Measurements from ENCODE around the gene TMEM218. TPM values are rescaled to one million over a fixed set of nuclear protein-coding genes. Genes with fewer than 3 reads are reported as not detected.

Gene TMEM218
- total RNA-seq, 4 donors from 2014 or later = 24.2 to 31.5 (median 26.1) TPM

DNA sequence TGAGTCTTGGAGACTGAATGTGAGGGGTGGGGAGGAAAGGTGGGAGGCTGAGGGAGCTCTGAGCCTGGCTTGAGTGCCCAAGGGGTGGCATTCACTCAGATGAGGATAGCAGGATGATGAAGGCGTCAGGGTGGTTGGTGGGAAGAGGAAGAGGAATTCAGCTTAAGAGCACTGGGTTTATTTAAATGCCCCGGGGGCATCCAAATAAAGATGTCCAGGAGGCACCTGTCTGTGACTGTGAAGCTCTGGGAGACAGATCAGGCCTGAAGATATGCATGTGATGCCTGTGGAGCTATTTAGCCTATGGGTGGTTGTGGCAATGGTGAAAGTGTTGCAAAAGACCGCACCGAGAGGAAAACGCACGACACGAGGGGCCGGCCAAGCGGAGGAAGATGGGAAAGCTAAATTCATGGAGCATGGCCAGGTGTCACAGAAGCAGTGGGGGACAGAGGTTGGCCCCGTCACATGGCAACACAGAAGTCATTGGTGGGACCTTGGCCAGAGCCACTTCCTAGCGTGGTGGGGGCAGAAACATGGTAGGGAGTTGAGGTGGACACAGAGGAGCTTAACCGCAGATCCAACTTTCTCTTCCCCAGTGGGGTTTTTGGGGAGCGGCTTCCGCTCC, 32.8 kb downstream of the TMEM218 start:
- no peak for DNase-seq
- no peak overlapping the region for H3K27ac ChIP-seq
- H3K4me1 ChIP-seq = no peaks in the 10 kb centered on the region
- intact Hi-C loops (cut with DNase I) = no loop called here
- TF ChIP-seq POLR2A (IDR thresholded peaks at IDR 0.05) = no peak
- TF ChIP-seq, protein P1, sequence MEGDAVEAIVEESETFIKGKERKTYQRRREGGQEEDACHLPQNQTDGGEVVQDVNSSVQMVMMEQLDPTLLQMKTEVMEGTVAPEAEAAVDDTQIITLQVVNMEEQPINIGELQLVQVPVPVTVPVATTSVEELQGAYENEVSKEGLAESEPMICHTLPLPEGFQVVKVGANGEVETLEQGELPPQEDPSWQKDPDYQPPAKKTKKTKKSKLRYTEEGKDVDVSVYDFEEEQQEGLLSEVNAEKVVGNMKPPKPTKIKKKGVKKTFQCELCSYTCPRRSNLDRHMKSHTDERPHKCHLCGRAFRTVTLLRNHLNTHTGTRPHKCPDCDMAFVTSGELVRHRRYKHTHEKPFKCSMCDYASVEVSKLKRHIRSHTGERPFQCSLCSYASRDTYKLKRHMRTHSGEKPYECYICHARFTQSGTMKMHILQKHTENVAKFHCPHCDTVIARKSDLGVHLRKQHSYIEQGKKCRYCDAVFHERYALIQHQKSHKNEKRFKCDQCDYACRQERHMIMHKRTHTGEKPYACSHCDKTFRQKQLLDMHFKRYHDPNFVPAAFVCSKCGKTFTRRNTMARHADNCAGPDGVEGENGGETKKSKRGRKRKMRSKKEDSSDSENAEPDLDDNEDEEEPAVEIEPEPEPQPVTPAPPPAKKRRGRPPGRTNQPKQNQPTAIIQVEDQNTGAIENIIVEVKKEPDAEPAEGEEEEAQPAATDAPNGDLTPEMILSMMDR (IDR thresholded peaks at IDR 0.05) = no peak
- no peaks in the 10 kb centered on the region for H3K36me3 ChIP-seq
- H3K27me3 ChIP-seq = no peaks in the 10 kb centered on the region
- 89 to 92% methylated on average over 14 of the region's 14 CpGs for WGBS, 2 donors
- no peak overlapping the region for H3K4me3 ChIP-seq (replicated peaks in 1 of 3)
- no peaks in the 10 kb centered on the region for H3K9me3 ChIP-seq

DNA sequence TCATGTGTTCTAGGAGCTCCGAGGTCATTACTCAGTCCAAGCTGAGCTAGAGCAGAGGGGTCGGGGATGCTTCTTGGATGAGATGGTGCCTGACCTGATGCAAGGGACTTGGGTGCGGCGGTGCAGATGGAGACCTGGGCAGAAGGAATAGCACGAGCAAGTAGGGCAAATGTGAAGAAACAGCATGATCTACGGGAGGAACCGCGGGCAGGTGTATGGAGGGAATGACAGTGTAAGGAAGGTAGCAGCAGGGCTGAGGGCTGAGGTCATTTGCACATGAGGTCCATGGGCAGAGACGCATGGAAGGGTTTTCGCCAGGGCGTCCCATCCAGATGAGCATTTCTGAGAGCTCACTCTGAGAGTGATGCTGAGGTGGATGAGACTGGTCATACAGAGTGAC, 33.4 kb downstream of the TMEM218 start:
- no peaks in the 10 kb centered on the region for H3K4me1 ChIP-seq
- H3K27ac ChIP-seq = no peak overlapping the region
- intact Hi-C loops (cut with DNase I) = no loop called here
- no peaks in the 10 kb centered on the region for H3K27me3 ChIP-seq
- no peak overlapping the region for H3K4me3 ChIP-seq (replicated peaks in 1 of 3)
- 89 to 95% methylated on average over 11 of the region's 11 CpGs for WGBS, 2 donors
- TF ChIP-seq, protein P1 (IDR thresholded peaks at IDR 0.05) = no peak
- TF ChIP-seq POLR2A (IDR thresholded peaks at IDR 0.05) = no peak
- no peaks in the 10 kb centered on the region for H3K9me3 ChIP-seq
- no peaks in the 10 kb centered on the region for H3K36me3 ChIP-seq
- no peak for DNase-seq

DNA sequence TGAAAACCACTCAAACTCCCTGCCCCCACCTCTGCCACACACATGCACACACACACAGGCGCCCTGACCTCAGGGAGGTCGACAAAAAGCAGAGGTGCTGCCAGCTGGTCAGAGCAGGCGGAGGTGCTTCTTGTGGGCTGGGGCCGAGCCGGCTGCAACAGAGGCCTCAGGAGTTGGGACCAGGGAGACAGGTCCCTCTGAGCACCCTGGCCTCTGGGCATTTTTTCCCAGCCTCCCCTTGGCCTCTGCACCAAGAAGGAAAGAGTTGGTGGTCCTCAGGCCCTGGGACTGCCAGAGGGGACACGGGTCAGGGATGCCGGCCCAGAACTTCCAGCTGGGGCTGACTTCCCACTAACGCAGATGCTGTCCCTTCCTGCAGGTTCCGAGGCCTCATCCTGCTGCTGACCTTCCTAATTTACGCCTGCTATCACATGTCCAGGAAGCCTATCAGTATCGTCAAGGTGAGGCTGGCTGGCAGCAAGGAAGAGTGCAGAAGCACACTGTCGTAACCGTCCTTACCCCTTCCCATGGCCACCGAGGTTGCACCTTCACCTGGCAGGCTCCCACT, 35.0 kb downstream of the TMEM218 start:
- no peaks in the 10 kb centered on the region for H3K4me1 ChIP-seq
- 76 to 78% methylated on average over 13 to 14 of the region's 14 CpGs for WGBS, 2 donors
- no peak overlapping the region for H3K27ac ChIP-seq
- no peak for TF ChIP-seq POLR2A (IDR thresholded peaks at IDR 0.05)
- TF ChIP-seq, protein P1 (IDR thresholded peaks at IDR 0.05) = no peak
- no peak overlapping the region for H3K4me3 ChIP-seq (replicated peaks in 1 of 3)
- H3K9me3 ChIP-seq = no peaks in the 10 kb centered on the region
- intact Hi-C loops (cut with DNase I) = no loop called here
- no peak for DNase-seq
- no peaks in the 10 kb centered on the region for H3K36me3 ChIP-seq
- H3K27me3 ChIP-seq = no peaks in the 10 kb centered on the region

DNA sequence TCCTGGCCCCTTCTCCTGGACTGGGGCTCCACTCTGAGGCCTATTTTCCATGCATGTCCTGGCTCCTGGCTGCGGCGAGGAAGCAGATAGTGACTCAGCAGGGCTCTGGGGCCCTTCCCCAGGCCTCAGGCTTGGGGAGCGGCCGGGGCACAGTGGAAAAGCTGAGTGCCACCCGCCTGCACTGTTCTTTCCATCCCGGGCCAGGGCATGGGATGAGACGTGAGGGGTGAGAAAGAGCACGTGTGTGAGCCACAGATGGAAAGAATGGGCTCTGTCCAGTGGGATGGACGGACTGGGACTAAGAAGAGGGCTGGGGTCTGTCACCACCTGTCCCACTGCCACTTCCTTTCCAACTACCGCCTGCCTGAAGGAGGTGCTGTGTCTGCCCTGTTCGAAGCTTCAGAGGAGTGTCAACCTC, 35.5 kb downstream of the TMEM218 start:
- H3K27ac ChIP-seq = no peak overlapping the region
- no peak overlapping the region for H3K4me3 ChIP-seq (replicated peaks in 1 of 3)
- no peaks in the 10 kb centered on the region for H3K4me1 ChIP-seq
- no peaks in the 10 kb centered on the region for H3K36me3 ChIP-seq
- no peak for DNase-seq
- no peak for TF ChIP-seq POLR2A (IDR thresholded peaks at IDR 0.05)
- TF ChIP-seq, protein P1 (IDR thresholded peaks at IDR 0.05) = no peak
- H3K27me3 ChIP-seq = no peaks in the 10 kb centered on the region
- no peaks in the 10 kb centered on the region for H3K9me3 ChIP-seq
- WGBS, 2 donors = 75 to 85% methylated on average over 8 to 11 of the region's 11 CpGs
- intact Hi-C loops (cut with DNase I) = no loop called here

DNA sequence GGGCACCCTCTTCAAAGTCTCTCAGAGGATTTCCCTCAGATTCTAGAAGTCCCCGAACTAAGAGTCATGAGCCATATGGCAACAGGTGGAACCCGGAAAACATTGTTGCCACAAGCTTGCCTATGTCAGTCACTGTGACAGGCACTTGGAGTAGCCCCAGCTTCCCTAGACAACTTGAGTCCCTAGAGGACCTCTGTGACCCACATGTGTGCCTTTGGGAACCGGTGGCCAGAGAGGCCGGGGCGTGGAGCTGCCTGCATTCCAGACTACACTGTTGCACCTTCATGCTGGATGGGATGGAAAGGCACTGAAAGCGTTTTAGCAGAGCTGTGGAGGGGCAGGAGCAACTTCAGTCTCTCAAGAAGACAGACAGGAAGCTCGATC, 36.2 kb downstream of the TMEM218 start:
- no peaks in the 10 kb centered on the region for H3K9me3 ChIP-seq
- no peak overlapping the region for H3K27ac ChIP-seq
- intact Hi-C loops (cut with DNase I) = no loop called here
- H3K36me3 ChIP-seq = no peaks in the 10 kb centered on the region
- H3K27me3 ChIP-seq = no peaks in the 10 kb centered on the region
- DNase-seq = no peak
- TF ChIP-seq, protein P1 (IDR thresholded peaks at IDR 0.05) = no peak
- no peak for TF ChIP-seq POLR2A (IDR thresholded peaks at IDR 0.05)
- no peak overlapping the region for H3K4me3 ChIP-seq (replicated peaks in 1 of 3)
- H3K4me1 ChIP-seq = no peaks in the 10 kb centered on the region
- 70 to 87% methylated on average over 3 to 7 of the region's 7 CpGs for WGBS, 2 donors

Data from thyroid gland (tissue), 4 donors.